ENCODE results near the gene KIAA0930.
A peak's percentile ranks its signal among the peaks of the same experiment; 100 is the strongest.

The KIAA0930 gene

DNA sequence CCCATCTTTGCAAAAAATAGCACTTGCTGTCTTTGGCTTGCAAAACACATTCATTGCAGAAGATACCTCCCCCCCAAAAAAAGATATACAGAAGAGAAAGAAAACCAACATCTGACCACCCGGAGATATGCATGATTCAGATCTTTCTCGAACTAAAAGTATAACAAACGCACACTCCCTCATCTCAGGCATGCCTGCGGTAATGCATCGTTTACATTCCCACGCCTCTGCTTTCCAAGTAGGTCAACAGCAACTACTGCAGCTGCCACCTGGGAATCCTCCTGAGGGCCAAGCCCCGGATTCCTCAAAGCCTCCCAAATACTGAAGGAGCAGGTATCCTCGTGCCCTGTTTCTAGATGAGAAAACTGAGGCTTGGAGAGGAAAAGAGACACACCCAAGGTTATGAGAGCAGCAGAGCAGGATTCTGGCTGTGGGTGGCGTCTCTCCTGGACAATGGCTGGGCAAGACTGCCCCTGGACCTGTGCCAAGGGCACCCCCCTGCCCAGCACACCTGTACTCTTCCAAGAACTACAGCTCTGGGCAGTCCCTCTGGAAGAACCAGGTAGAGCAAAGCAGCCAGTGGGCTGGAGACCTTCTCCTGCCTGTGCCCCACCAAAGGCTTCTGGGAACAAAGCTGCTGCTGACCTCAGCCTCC, 38.9 kb downstream of the KIAA0930 start:
- Histone ChIP-seq H3K23ac (ENCODE audit: low read length) (no peak overlapping the region), H3K9ac (ENCODE audit: low read length) (no peak overlapping the region), H2BK5ac (ENCODE audit: low read length) (no peak overlapping the region), H3K4me2 (ENCODE audit: low read length) (no peak overlapping the region), H3K56ac (ENCODE audit: low read length) (no peak overlapping the region), H3K27me3 (ENCODE audit: insufficient read depth, low read length, poor library complexity) (no peaks in the 10 kb centered on the region), H3K4me3 (ENCODE audit: low read length) (no peak overlapping the region), H3K79me1 (ENCODE audit: low read length) (no peaks in the 10 kb centered on the region), H4K8ac (ENCODE audit: low read depth, low read length) (no peak overlapping the region), H4K5ac (ENCODE audit: low read length) (no peak overlapping the region), H3K79me2 (ENCODE audit: control insufficient read depth, insufficient read depth, low read length) (no peaks in the 10 kb centered on the region), H2BK120ac (ENCODE audit: low read depth, low read length) (no peak overlapping the region), H2AK5ac (ENCODE audit: low read length) (no peak overlapping the region), H3K18ac (ENCODE audit: low read length) (no peak overlapping the region), H3K27ac (ENCODE audit: low read depth, low read length) (no peak overlapping the region), H3K4ac (ENCODE audit: low read depth, low read length) (no peak overlapping the region), H3K36me3 (ENCODE audit: control insufficient read depth, insufficient read depth, low read length) (no peaks in the 10 kb centered on the region), H2BK15ac (replicated peaks; ENCODE audit: low read depth) (no peak overlapping the region), H3K4me1 (ENCODE audit: control insufficient read depth, low read depth, low read length) (peaks cover 5% of the 10 kb centered on the region)
- DNase-seq: no peak
- no CpG with 5 or more reads among the region's 9 CpGs for WGBS (ENCODE audit: extremely low coverage, insufficient coverage, low lambda C conversion rate)

DNA sequence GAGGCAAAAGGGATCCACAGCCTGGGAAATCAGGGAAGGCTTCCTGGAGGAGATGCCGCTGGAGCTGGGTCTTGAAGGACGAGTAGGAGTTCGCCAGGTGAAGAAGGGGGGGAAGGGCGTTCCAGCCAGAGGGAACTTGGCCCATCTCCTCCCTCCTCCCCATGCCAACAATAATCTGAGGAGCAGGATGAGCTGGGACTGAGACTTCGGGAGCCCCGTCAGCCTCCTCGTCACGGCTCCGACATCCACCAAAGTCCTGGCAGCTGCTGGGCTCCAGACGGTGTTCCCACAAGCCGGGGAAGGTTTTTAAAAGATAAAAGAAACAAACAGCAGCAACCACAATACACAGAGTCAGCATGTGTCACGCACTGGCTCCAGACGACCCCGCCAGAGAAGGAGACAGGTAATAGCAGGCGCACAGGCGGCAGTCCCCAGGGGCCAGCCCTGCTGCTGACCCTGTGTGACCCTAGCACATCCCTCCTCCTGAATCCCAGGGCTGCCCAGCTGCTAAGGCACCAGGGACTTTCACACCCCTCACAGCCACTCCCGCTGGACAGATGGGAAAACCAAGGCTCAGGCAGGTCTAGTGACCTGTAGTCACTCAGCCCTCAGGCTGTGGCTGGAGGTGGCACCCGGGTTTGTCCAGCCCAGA, 39.7 kb downstream of the KIAA0930 start:
- no CpG with 5 or more reads among the region's 18 CpGs for WGBS (ENCODE audit: extremely low coverage, insufficient coverage, low lambda C conversion rate)
- no peak overlapping the region for H2AK5ac ChIP-seq (ENCODE audit: low read length)
- no peak overlapping the region for H3K4ac ChIP-seq (ENCODE audit: low read depth, low read length)
- no peaks in the 10 kb centered on the region for H3K27me3 ChIP-seq (ENCODE audit: insufficient read depth, low read length, poor library complexity)
- H3K9ac ChIP-seq (ENCODE audit: low read length): no peak overlapping the region
- H3K4me1 ChIP-seq (ENCODE audit: control insufficient read depth, low read depth, low read length): peaks cover 5% of the 10 kb centered on the region
- no peak overlapping the region for H4K8ac ChIP-seq (ENCODE audit: low read depth, low read length)
- H3K79me1 ChIP-seq (ENCODE audit: low read length): no peaks in the 10 kb centered on the region
- peak; percentile 66 for DNase-seq
- no peak overlapping the region for H3K4me3 ChIP-seq (ENCODE audit: low read length)
- no peak overlapping the region for H3K23ac ChIP-seq (ENCODE audit: low read length)
- no peak overlapping the region for H3K4me2 ChIP-seq (ENCODE audit: low read length)
- no peaks in the 10 kb centered on the region for H3K79me2 ChIP-seq (ENCODE audit: control insufficient read depth, insufficient read depth, low read length)
- H2BK15ac ChIP-seq (replicated peaks; ENCODE audit: low read depth): no peak overlapping the region
- no peak overlapping the region for H3K56ac ChIP-seq (ENCODE audit: low read length)
- H3K18ac ChIP-seq (ENCODE audit: low read length): no peak overlapping the region
- H3K27ac ChIP-seq (ENCODE audit: low read depth, low read length): no peak overlapping the region
- H2BK120ac ChIP-seq (ENCODE audit: low read depth, low read length): no peak overlapping the region
- H3K36me3 ChIP-seq (ENCODE audit: control insufficient read depth, insufficient read depth, low read length): no peaks in the 10 kb centered on the region
- H4K5ac ChIP-seq (ENCODE audit: low read length): no peak overlapping the region
- no peak overlapping the region for H2BK5ac ChIP-seq (ENCODE audit: low read length)

DNA sequence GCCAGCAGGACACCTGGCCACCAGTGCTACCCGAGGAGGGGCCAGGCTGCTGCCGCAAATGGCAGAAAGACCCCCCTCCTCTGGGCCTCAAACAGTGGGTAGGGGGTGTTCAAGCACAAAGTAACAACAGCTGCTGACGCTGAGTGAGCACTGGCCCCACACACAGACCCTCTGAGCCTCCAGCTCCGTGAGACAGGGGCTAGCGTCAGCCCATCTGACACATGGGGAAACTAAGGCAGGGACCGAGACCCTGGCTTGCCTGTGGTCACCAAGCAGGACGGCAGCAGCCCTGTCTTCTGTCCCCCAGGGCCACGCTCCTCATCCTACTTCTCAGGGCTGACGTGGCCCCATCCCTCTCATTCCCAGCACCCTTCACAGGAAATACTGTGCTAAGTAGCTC, 40.5 kb downstream of the KIAA0930 start:
- no CpG with 5 or more reads among the region's 9 CpGs for WGBS (ENCODE audit: extremely low coverage, insufficient coverage, low lambda C conversion rate)
- Histone ChIP-seq H3K4ac (ENCODE audit: low read depth, low read length) (no peak overlapping the region), H3K18ac (ENCODE audit: low read length) (no peak overlapping the region), H3K27ac (ENCODE audit: low read depth, low read length) (no peak overlapping the region), H2BK15ac (replicated peaks; ENCODE audit: low read depth) (no peak overlapping the region), H4K8ac (ENCODE audit: low read depth, low read length) (no peak overlapping the region), H2BK120ac (ENCODE audit: low read depth, low read length) (no peak overlapping the region), H2BK5ac (ENCODE audit: low read length) (no peak overlapping the region), H2AK5ac (ENCODE audit: low read length) (no peak overlapping the region), H3K36me3 (ENCODE audit: control insufficient read depth, insufficient read depth, low read length) (no peaks in the 10 kb centered on the region), H3K4me1 (ENCODE audit: control insufficient read depth, low read depth, low read length) (peaks cover 5% of the 10 kb centered on the region), H3K4me3 (ENCODE audit: low read length) (no peak overlapping the region), H3K27me3 (ENCODE audit: insufficient read depth, low read length, poor library complexity) (no peaks in the 10 kb centered on the region), H4K5ac (ENCODE audit: low read length) (no peak overlapping the region), H3K79me2 (ENCODE audit: control insufficient read depth, insufficient read depth, low read length) (no peaks in the 10 kb centered on the region), H3K56ac (ENCODE audit: low read length) (no peak overlapping the region), H3K4me2 (ENCODE audit: low read length) (no peak overlapping the region), H3K9ac (ENCODE audit: low read length) (no peak overlapping the region), H3K79me1 (ENCODE audit: low read length) (no peaks in the 10 kb centered on the region), H3K23ac (ENCODE audit: low read length) (no peak overlapping the region)
- no peak for DNase-seq

DNA sequence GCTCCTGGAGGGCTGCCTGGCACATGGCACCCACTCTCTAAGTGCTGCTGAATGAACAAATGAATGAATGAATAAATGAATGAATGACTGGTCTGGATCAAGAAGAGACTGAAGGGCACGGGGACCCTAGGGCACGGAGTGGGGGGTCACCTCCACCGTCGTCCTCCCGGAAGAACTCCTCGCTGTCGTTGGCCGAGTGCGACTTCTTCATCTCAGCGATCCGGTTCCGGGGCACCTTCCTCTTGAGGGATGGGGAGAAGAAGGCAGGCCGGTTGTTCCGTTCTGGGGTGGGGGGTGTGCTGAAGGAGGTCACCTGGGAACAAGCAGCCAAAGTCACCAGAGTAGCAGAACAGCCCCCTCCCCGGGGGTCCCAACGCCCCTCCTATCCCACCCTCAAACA, 41.0 kb downstream of the KIAA0930 start:
- peaks cover 5% of the 10 kb centered on the region for H3K4me1 ChIP-seq (ENCODE audit: control insufficient read depth, low read depth, low read length)
- H2BK120ac ChIP-seq (ENCODE audit: low read depth, low read length): no peak overlapping the region
- no peak overlapping the region for H3K18ac ChIP-seq (ENCODE audit: low read length)
- no peak overlapping the region for H3K4ac ChIP-seq (ENCODE audit: low read depth, low read length)
- H3K23ac ChIP-seq (ENCODE audit: low read length): no peak overlapping the region
- no peak overlapping the region for H3K9ac ChIP-seq (ENCODE audit: low read length)
- no peak overlapping the region for H2BK15ac ChIP-seq (replicated peaks; ENCODE audit: low read depth)
- no peaks in the 10 kb centered on the region for H3K36me3 ChIP-seq (ENCODE audit: control insufficient read depth, insufficient read depth, low read length)
- H2BK5ac ChIP-seq (ENCODE audit: low read length): no peak overlapping the region
- no peak overlapping the region for H3K4me2 ChIP-seq (ENCODE audit: low read length)
- DNase-seq: no peak
- H3K56ac ChIP-seq (ENCODE audit: low read length): no peak overlapping the region
- H3K79me2 ChIP-seq (ENCODE audit: control insufficient read depth, insufficient read depth, low read length): no peaks in the 10 kb centered on the region
- no peak overlapping the region for H4K8ac ChIP-seq (ENCODE audit: low read depth, low read length)
- no peaks in the 10 kb centered on the region for H3K27me3 ChIP-seq (ENCODE audit: insufficient read depth, low read length, poor library complexity)
- H4K5ac ChIP-seq (ENCODE audit: low read length): no peak overlapping the region
- H3K27ac ChIP-seq (ENCODE audit: low read depth, low read length): no peak overlapping the region
- no CpG with 5 or more reads among the region's 16 CpGs for WGBS (ENCODE audit: extremely low coverage, insufficient coverage, low lambda C conversion rate)
- H3K4me3 ChIP-seq (ENCODE audit: low read length): no peak overlapping the region
- H3K79me1 ChIP-seq (ENCODE audit: low read length): no peaks in the 10 kb centered on the region
- H2AK5ac ChIP-seq (ENCODE audit: low read length): no peak overlapping the region

DNA sequence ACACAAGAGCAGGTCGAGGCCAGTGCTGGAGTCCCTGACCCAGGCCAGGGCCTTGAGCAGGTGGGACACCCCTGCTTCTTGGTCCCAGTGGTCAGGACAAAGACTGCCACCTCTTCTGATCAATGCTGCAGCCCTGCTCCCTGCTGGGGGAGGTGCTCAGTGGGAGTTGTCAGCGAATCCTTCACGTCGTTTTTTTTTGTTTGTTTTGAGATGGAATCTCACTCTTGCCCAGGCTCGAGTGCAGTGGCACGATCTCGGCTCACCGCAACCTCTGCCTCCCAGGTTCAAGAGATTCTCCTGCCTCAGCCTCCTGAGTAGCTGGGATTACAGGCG, 42.3 kb downstream of the KIAA0930 start:
- Histone ChIP-seq H4K5ac (ENCODE audit: low read length) (no peak overlapping the region), H3K18ac (ENCODE audit: low read length) (no peak overlapping the region), H2BK5ac (ENCODE audit: low read length) (no peak overlapping the region), H3K79me1 (ENCODE audit: low read length) (no peaks in the 10 kb centered on the region), H3K4me3 (ENCODE audit: low read length) (no peak overlapping the region), H2BK120ac (ENCODE audit: low read depth, low read length) (no peak overlapping the region), H2AK5ac (ENCODE audit: low read length) (no peak overlapping the region), H3K9ac (ENCODE audit: low read length) (no peak overlapping the region), H3K27ac (ENCODE audit: low read depth, low read length) (no peak overlapping the region), H3K4ac (ENCODE audit: low read depth, low read length) (no peak overlapping the region), H2BK15ac (replicated peaks; ENCODE audit: low read depth) (no peak overlapping the region), H4K8ac (ENCODE audit: low read depth, low read length) (no peak overlapping the region), H3K36me3 (ENCODE audit: control insufficient read depth, insufficient read depth, low read length) (no peaks in the 10 kb centered on the region), H3K27me3 (ENCODE audit: insufficient read depth, low read length, poor library complexity) (no peaks in the 10 kb centered on the region), H3K4me1 (ENCODE audit: control insufficient read depth, low read depth, low read length) (peaks cover 5% of the 10 kb centered on the region), H3K79me2 (ENCODE audit: control insufficient read depth, insufficient read depth, low read length) (no peaks in the 10 kb centered on the region), H3K56ac (ENCODE audit: low read length) (no peak overlapping the region), H3K23ac (ENCODE audit: low read length) (no peak overlapping the region), H3K4me2 (ENCODE audit: low read length) (no peak overlapping the region)
- WGBS (ENCODE audit: extremely low coverage, insufficient coverage, low lambda C conversion rate): no CpG with 5 or more reads among the region's 9 CpGs
- peak; percentile 29 for DNase-seq

Measured in mesendoderm (in vitro differentiated cells).